Raji (cell line): ENCODE measurements around the gene RTKN.

Source experiments
- POLR2A ChIP-seq: IDR thresholded peaks from 2 replicates; pipeline ENCODE4 v1.6.1; 2011; ENCODE audit warnings: low read depth, low read length, control low read depth; ENCODE audit not compliant: insufficient read depth

RTKN gene

GRCh38 chr2:74379851-74380789 lies 61.6 kb downstream of the RTKN start, which contains the start of gene DCTN1:
TSS of gene DCTN1 (minus strand) at chr2:74380311. CDS start at chr2:74380037, 274 bp downstream.
- TF ChIP-seq POLR2A: no peak

GRCh38 chr2:74378007-74378406 lies 63.7 kb downstream of the RTKN start:
- no peak for TF ChIP-seq POLR2A

- no peak for TF ChIP-seq POLR2A
Measured at GRCh38 chr2:74375838-74376237, 65.9 kb downstream of the RTKN start.
